Loucy (cell line): ENCODE results near the gene CYP1A2.
"Not testable (repeated sequence)": the region's sequence is repeated elsewhere in the genome, so short reads cannot be mapped to it uniquely, and the experiment has no call there.

Source experiments
- H2AFZ ChIP-seq: fragments of 200-600 bp; sonication (generic); 2 replicates; pipeline ENCODE4 v1.6.0; 2016; ENCODE audit warnings: antibody characterized with exemption, mild to moderate bottlenecking, low read length, moderate library complexity
- H3F3A ChIP-seq: fragments of 200-600 bp; 2 replicates; pipeline ENCODE4 v1.6.0; 2016; ENCODE audit warnings: antibody characterized with exemption, low read depth, mild to moderate bottlenecking
- H3K27me3 ChIP-seq: fragments of 200-600 bp; sonication (generic); 2 replicates; pipeline ENCODE4 v1.6.1; 2014; ENCODE audit warnings: low read length, mild to moderate bottlenecking; ENCODE audit not compliant: insufficient read depth, poor library complexity, severe bottlenecking
- H3K36me3 ChIP-seq: fragments of 200-600 bp; sonication (generic); 2 replicates; pipeline ENCODE4 v1.6.1; 2016; ENCODE audit warnings: low read length; ENCODE audit not compliant: insufficient read depth
- H3K4me1 ChIP-seq: fragments of 200-600 bp; sonication (generic); 2 replicates; pipeline ENCODE4 v1.5.1; 2014; ENCODE audit warnings: low read length, mild to moderate bottlenecking; ENCODE audit not compliant: insufficient read depth, poor library complexity, severe bottlenecking
- H3K4me2 ChIP-seq: fragments of 200-600 bp; sonication (generic); 2 replicates; pipeline ENCODE4 v1.6.0; 2014; ENCODE audit warnings: antibody characterized with exemption, low read length, low read depth, mild to moderate bottlenecking; ENCODE audit not compliant: poor library complexity, severe bottlenecking
- H3K4me3 ChIP-seq: fragments of 200-600 bp; sonication (generic); 2 replicates; pipeline ENCODE4 v1.5.1; 2014; ENCODE audit warnings: low read length, mild to moderate bottlenecking, mixed read lengths; ENCODE audit not compliant: poor library complexity, severe bottlenecking
- H3K79me2 ChIP-seq: fragments of 200-600 bp; sonication (generic); 2 replicates; pipeline ENCODE4 v1.6.1; 2014; ENCODE audit warnings: low read length; ENCODE audit not compliant: insufficient read depth
- H3K9ac ChIP-seq: fragments of 200-600 bp; sonication (generic); 2 replicates; pipeline ENCODE4 v1.6.0; 2014; ENCODE audit warnings: mild to moderate bottlenecking, low read depth, low read length, moderate library complexity; ENCODE audit not compliant: poor library complexity, severe bottlenecking
- H3K9me2 ChIP-seq: fragments of 200-600 bp; sonication (generic); replicated peaks from 2 replicates; pipeline ENCODE4 v1.6.1; 2016; ENCODE audit warnings: low read depth, low read length, mixed read lengths
- H3K9me3 ChIP-seq: fragments of 200-600 bp; sonication (generic); 2 replicates; pipeline ENCODE4 v1.6.1; 2014; ENCODE audit warnings: mild to moderate bottlenecking, antibody characterized with exemption, low read length, low read depth; ENCODE audit not compliant: insufficient read depth
- H4K20me1 ChIP-seq: fragments of 200-600 bp; sonication (generic); 2 replicates; pipeline ENCODE4 v1.6.0; 2014; ENCODE audit warnings: antibody characterized with exemption, low read length, mild to moderate bottlenecking; ENCODE audit not compliant: insufficient read depth, poor library complexity, severe bottlenecking
- CTCF ChIP-seq: fragments of 200-600 bp; sonication (generic); conservative IDR thresholded peaks from 2 replicates; pipeline ENCODE4 v1.5.1; 2014; ENCODE audit warnings: mild to moderate bottlenecking, antibody characterized with exemption, low read length
- EZH2phosphoT487 ChIP-seq: fragments of 200-600 bp; IDR thresholded peaks from 2 replicates; pipeline ENCODE4 v1.6.1; 2018; ENCODE audit warnings: antibody characterized with exemption, mild to moderate bottlenecking, moderate library complexity, borderline replicate concordance

Gene CYP1A2

GRCh38 chr15:74735305-74735704 is 13.3 kb upstream of the CYP1A2 start:
- Histone ChIP-seq H3K36me3 (no peaks in the 10 kb centered on the region), H3K4me1 (no peaks in the 10 kb centered on the region), H2AFZ (no peak overlapping the region), H4K20me1 (no peaks in the 10 kb centered on the region), H3K4me3 (no peak overlapping the region), H3F3A (no peaks in the 10 kb centered on the region), H3K9ac (no peak overlapping the region), H3K9me3 (no peaks in the 10 kb centered on the region), H3K9me2 (no peaks in the 10 kb centered on the region), H3K27me3 (no peaks in the 10 kb centered on the region), H3K4me2 (no peak overlapping the region), H3K79me2 (no peaks in the 10 kb centered on the region)
- TF ChIP-seq CTCF (no peak), EZH2phosphoT487 (no peak)

GRCh38 chr15:74738239-74738638 is 10.4 kb upstream of the CYP1A2 start:
- not testable (repeated sequence) for H3K9ac ChIP-seq, H3K9me3 ChIP-seq, H3F3A ChIP-seq, H3K4me3 ChIP-seq, H3K9me2 ChIP-seq, H3K27me3 ChIP-seq, H3K79me2 ChIP-seq, H3K36me3 ChIP-seq, H3K4me1 ChIP-seq, H2AFZ ChIP-seq, H4K20me1 ChIP-seq, H3K4me2 ChIP-seq

- H3K9me2 ChIP-seq = no peaks in the 10 kb centered on the region
- no peaks in the 10 kb centered on the region for H3K9me3 ChIP-seq
- H3F3A ChIP-seq = no peaks in the 10 kb centered on the region
- H3K27me3 ChIP-seq = no peaks in the 10 kb centered on the region
- H3K79me2 ChIP-seq = no peaks in the 10 kb centered on the region
- H3K9ac ChIP-seq = no peak overlapping the region
- TF ChIP-seq CTCF = no peak
- TF ChIP-seq EZH2phosphoT487 = no peak
- no peaks in the 10 kb centered on the region for H4K20me1 ChIP-seq
- no peak overlapping the region for H3K4me2 ChIP-seq
- no peaks in the 10 kb centered on the region for H3K4me1 ChIP-seq
- H3K36me3 ChIP-seq = no peaks in the 10 kb centered on the region
- H3K4me3 ChIP-seq = no peak overlapping the region
- H2AFZ ChIP-seq = no peak overlapping the region
Observed at GRCh38 chr15:74742422-74742821, 6.2 kb upstream of the CYP1A2 start.

GRCh38 chr15:74746389-74746788 is 2.3 kb upstream of the CYP1A2 start:
- no peaks in the 10 kb centered on the region for H3K9me3 ChIP-seq
- no peak overlapping the region for H3K4me3 ChIP-seq
- H3K79me2 ChIP-seq = no peaks in the 10 kb centered on the region
- TF ChIP-seq EZH2phosphoT487 (no peak), CTCF (no peak)
- H3K4me1 ChIP-seq = no peaks in the 10 kb centered on the region
- no peaks in the 10 kb centered on the region for H3K27me3 ChIP-seq
- H3K9ac ChIP-seq = no peak overlapping the region
- no peaks in the 10 kb centered on the region for H4K20me1 ChIP-seq
- no peaks in the 10 kb centered on the region for H3F3A ChIP-seq
- H3K4me2 ChIP-seq = no peak overlapping the region
- H3K36me3 ChIP-seq = no peaks in the 10 kb centered on the region
- no peaks in the 10 kb centered on the region for H3K9me2 ChIP-seq
- no peak overlapping the region for H2AFZ ChIP-seq
